Natural killer cell treated with Interleukin-12 subunit alpha and Interleukin-12 subunit beta and Interleukin-15 and Interleukin-18, amount 100 ng/mL, for 72 hours (primary cell): ENCODE results near the gene ZNF672. TPM values are rescaled to one million over a fixed set of nuclear protein-coding genes. Genes with fewer than 3 reads are reported as not detected.
"Not testable (repeated sequence)": the region's sequence is repeated elsewhere in the genome, so short reads cannot be mapped to it uniquely, and the experiment has no call there.

Source experiments
- ATAC-seq, 2 donors: fragments of 150-1000 bp; cut with Tn5 transposase in 1 of 2; sonication (Bioruptor Pico), chemical (Tn5 transposase) in 1 of 2; 2 replicates each; pipeline ENCODE4 v1.10.0; 2021
- DNase-seq: peaks from one replicate; pipeline ENCODE4 v3.0.0; 2022; ENCODE audit warnings: low spot score
- H3K27ac Mint-ChIP-seq, 2 donors: 1 replicate in 1 of 2; 2 replicates in 1 of 2; pipeline ENCODE4 v1.8.0; 2022; ENCODE audit warnings: mixed read lengths in 2 of 2, mild to moderate bottlenecking in 1 of 2, moderate library complexity in 1 of 2
- H3K27me3 Mint-ChIP-seq, 2 donors: 1 replicate in 1 of 2; 2 replicates in 1 of 2; pipeline ENCODE4 v1.8.0; 2022; ENCODE audit warnings: mixed read lengths in 2 of 2
- H3K36me3 Mint-ChIP-seq: one replicate; pipeline ENCODE4 v1.8.0; 2022; ENCODE audit warnings: mixed read lengths
- H3K4me1 Mint-ChIP-seq, 2 donors: 1 replicate in 1 of 2; 2 replicates in 1 of 2; pipeline ENCODE4 v1.8.0; 2022; ENCODE audit warnings: low read depth in 2 of 2, mixed read lengths in 2 of 2, mild to moderate bottlenecking in 1 of 2
- H3K4me3 Mint-ChIP-seq: one replicate; pipeline ENCODE4 v1.8.0; 2022; ENCODE audit warnings: mixed read lengths
- H3K9me3 Mint-ChIP-seq: 2 replicates; pipeline ENCODE4 v1.8.0; 2022; ENCODE audit warnings: mixed read lengths
- total RNA-seq, 2 donors: library from RNA; stranded (reverse); gene quantifications; one replicate each; pipeline ENCODE4 v1.2.3, GENCODE V29; 2022

ZNF672 gene
- total RNA-seq, result 10 to 100 TPM; 41.2 to 59.7 TPM

- ATAC-seq (peak; percentile 91 to 93), DNase-seq (peak; percentile 98)
- peak within 1 kb of the TSS in 1 of 2 donors; percentile 92 for H3K27ac Mint-ChIP-seq
- no peaks in the 10 kb centered on the region for H3K36me3 Mint-ChIP-seq
- H3K9me3 Mint-ChIP-seq, result no peaks in the 10 kb centered on the region
- peaks cover 2 to 4% of the 10 kb centered on the region in 2 donors for H3K27me3 Mint-ChIP-seq
- peaks cover 10 to 14% of the 10 kb centered on the region in 2 donors for H3K4me1 Mint-ChIP-seq
- H3K4me3 Mint-ChIP-seq, result no peak within 1 kb of the TSS
These were observed at the start of gene ZNF672 for GRCh38 chr1:248837781-248838356. ZNF672 (plus strand) TSS chr1:248838224; CDS start chr1:248847275, 9,051 bp downstream.

- Mint-ChIP-seq H3K9me3 (no peaks in the 10 kb centered on the region), H3K36me3 (no peaks in the 10 kb centered on the region), H3K4me1 (peaks cover 0 to 6% of the 10 kb centered on the region in 2 donors), H3K27me3 (peaks cover under 1 to 14% of the 10 kb centered on the region in 2 donors), H3K4me3 (no peak overlapping the region), H3K27ac (no peak overlapping the region)
- DNase-seq, result no peak
- ATAC-seq, result no peak
These were observed 49.7 kb upstream of the ZNF672 start for GRCh38 chr1:248788327-248788726.

GRCh38 chr1:248789337-248789736 is 48.7 kb upstream of the ZNF672 start:
- not testable (repeated sequence) for H3K4me3 Mint-ChIP-seq, H3K36me3 Mint-ChIP-seq, DNase-seq, H3K27ac Mint-ChIP-seq, H3K9me3 Mint-ChIP-seq, ATAC-seq
- peaks cover 4 to 13% of the 10 kb centered on the region in 2 donors for H3K4me1 Mint-ChIP-seq
- H3K27me3 Mint-ChIP-seq, result peaks cover 3 to 14% of the 10 kb centered on the region in 2 donors

DNA sequence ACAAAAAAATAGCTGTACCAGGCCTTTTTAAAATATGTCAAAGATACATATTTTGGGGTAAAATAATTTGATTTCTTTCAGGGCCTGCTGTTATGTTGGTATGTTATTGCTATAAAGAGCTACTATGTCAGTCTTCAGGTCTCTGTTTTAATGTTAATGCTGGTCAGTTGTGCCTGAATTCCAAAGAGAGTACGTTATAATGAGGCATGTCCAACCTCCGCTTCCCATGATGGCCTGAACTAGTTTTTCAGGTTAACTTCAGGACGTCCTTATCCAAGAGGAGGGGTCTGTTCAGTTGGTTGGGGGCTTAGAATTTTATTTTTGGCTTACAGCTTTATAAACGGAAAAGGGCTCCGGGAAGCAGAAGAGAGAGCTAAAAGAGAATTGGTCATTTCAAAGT is 47.6 kb upstream of the ZNF672 start:
- Mint-ChIP-seq H3K36me3 (peaks cover 6% of the 10 kb centered on the region), H3K4me3 (no peak overlapping the region), H3K4me1 (peaks cover 4 to 13% of the 10 kb centered on the region in 2 donors), H3K9me3 (peaks cover 4% of the 10 kb centered on the region), H3K27ac (no peak overlapping the region), H3K27me3 (peaks cover 3 to 14% of the 10 kb centered on the region in 2 donors)
- ATAC-seq (no peak), DNase-seq (no peak)

DNA sequence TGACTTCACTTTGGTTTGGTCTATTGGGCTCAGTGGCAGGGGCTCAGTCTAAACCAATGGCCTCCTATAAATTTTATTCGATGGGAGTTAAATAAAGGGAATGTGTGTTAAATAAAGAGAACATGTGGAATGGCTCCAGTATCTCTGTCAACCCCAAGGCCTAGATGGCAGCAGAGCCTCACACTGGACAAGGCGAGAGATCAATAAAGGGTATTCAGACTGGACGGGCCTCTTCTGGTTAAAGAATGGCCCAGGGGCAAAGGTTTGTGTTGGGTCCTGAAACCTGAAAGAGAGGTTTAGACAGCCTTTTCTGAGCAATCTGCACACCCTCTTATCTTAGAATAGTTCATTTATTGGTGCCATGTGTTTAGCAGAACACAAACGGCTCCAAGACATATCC is 47.0 kb upstream of the ZNF672 start:
- Mint-ChIP-seq H3K27me3 (peaks cover 3 to 9% of the 10 kb centered on the region in 2 donors), H3K36me3 (peaks cover 6% of the 10 kb centered on the region), H3K4me3 (no peak overlapping the region), H3K4me1 (peaks cover 4 to 9% of the 10 kb centered on the region in 2 donors), H3K27ac (no peak overlapping the region), H3K9me3 (peaks cover 4% of the 10 kb centered on the region)
- no peak for ATAC-seq
- DNase-seq, result no peak

- ATAC-seq (no peak), DNase-seq (no peak)
- H3K36me3 Mint-ChIP-seq, result peaks cover 6% of the 10 kb centered on the region
- H3K4me1 Mint-ChIP-seq, result peaks cover 4 to 7% of the 10 kb centered on the region in 2 donors
- H3K27me3 Mint-ChIP-seq, result peaks cover 3 to 6% of the 10 kb centered on the region in 2 donors
- peaks cover 4% of the 10 kb centered on the region for H3K9me3 Mint-ChIP-seq
- no peak overlapping the region for H3K27ac Mint-ChIP-seq
- H3K4me3 Mint-ChIP-seq, result no peak overlapping the region
These were observed 45.7 kb upstream of the ZNF672 start for GRCh38 chr1:248792342-248792741.

DNA sequence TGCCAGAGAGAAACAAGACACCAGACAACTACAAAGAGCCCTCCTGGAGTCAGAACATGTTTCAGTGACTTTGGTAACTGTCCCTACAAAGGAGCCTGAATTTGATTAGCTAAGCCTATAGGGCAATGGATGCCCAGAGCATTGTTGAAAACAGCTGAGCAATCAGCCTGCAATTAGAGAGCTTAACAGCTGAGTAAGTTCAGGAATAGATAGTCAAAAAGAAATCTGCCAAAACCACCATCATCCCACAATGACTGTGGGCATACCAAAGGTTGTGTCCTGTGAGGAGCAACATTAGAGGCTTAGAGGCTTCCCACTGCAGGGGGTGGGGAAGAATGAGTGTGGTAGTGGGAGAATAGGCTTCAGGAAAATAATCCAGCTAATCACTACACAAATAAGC is 44.4 kb upstream of the ZNF672 start:
- ATAC-seq, result peak; percentile 78 to 94
- Mint-ChIP-seq H3K27me3 (peaks cover 10 to 18% of the 10 kb centered on the region in 2 donors), H3K9me3 (peaks cover 4% of the 10 kb centered on the region), H3K36me3 (peaks cover 6% of the 10 kb centered on the region), H3K4me3 (peak overlapping the region; percentile 50), H3K4me1 (peaks cover 4 to 7% of the 10 kb centered on the region in 2 donors), H3K27ac (peak overlapping the region in 1 of 2 donors; percentile 14)
- no peak for DNase-seq

DNA sequence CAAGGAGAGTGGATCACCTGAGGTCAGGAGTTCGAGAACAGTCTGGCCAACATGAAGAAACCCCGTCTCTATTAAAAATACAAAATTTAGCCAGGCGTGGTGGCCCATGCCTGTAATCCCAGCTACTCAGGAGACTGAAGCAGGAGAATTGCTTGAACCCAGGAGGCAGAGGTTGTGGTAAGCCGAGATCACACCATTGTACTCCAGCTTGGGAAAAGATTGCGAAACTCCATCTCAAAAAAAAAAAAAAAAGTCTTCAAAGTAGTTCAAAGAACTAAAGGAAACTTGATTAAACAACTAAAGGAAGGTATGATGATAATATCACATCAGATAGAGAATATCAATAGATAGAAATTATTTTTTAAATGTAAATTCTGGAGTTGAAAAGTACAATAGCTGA is 43.4 kb upstream of the ZNF672 start:
- peaks cover 10 to 24% of the 10 kb centered on the region in 2 donors for H3K27me3 Mint-ChIP-seq
- not testable (repeated sequence) for H3K36me3 Mint-ChIP-seq, ATAC-seq, H3K4me1 Mint-ChIP-seq, H3K9me3 Mint-ChIP-seq, H3K4me3 Mint-ChIP-seq, H3K27ac Mint-ChIP-seq, DNase-seq

DNA sequence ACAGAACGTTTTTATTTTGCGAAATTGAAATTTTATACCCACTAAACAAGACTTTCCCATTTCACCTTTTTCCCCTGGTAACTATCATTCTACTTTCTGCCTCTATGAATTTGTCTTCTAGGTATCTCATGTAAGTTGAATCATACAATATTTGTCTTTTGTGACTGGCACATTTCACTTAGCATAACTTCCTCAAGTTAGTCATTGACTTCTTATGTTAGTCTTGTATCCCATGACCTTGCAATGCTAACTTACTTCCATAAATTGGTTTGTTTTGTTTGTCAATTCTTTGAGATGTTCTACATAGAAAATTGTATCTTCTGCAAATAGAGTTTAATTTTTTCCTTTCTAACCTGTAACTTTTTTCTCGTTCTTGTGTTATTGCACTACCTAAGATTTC is 39.2 kb upstream of the ZNF672 start:
- Mint-ChIP-seq H3K36me3 (peaks cover 4% of the 10 kb centered on the region), H3K27me3 (peaks cover 16 to 38% of the 10 kb centered on the region in 2 donors), H3K4me3 (no peak overlapping the region), H3K27ac (no peak overlapping the region), H3K4me1 (peaks cover 2 to 4% of the 10 kb centered on the region in 2 donors), H3K9me3 (peaks cover 4% of the 10 kb centered on the region)
- no peak for DNase-seq
- no peak for ATAC-seq

- Mint-ChIP-seq H3K27me3 (peaks cover 13 to 38% of the 10 kb centered on the region in 2 donors), H3K27ac (no peak overlapping the region), H3K9me3 (no peaks in the 10 kb centered on the region), H3K4me1 (peaks cover 10 to 12% of the 10 kb centered on the region in 2 donors), H3K4me3 (no peak overlapping the region), H3K36me3 (no peaks in the 10 kb centered on the region)
- DNase-seq, result no peak
- ATAC-seq, result no peak
These were observed 37.6 kb upstream of the ZNF672 start for GRCh38 chr1:248800459-248800858.

DNA sequence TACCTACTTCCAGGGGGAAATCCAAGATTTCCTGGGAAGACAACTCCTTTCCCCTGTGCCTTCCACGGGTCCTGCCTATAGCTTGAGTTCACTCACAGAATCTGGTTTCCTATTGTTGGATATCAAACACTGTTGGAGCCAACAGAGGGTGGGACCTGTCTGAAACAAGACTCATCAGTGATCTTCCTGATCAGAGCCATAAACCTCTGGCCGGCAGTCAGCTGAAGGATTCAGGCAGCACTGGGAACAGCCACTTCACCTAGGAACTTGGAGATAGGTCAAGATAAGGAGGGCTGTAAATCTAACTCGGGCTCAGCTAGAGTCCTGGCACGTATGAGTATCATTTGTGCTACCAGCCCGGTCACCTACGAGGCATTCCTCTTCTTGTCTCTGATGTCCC is 35.6 kb upstream of the ZNF672 start:
- no peak for ATAC-seq
- Mint-ChIP-seq H3K4me1 (peaks cover 10 to 17% of the 10 kb centered on the region in 2 donors), H3K9me3 (no peaks in the 10 kb centered on the region), H3K27ac (no peak overlapping the region), H3K27me3 (peaks cover 13 to 31% of the 10 kb centered on the region in 2 donors), H3K36me3 (no peaks in the 10 kb centered on the region), H3K4me3 (no peak overlapping the region)
- DNase-seq, result no peak

GRCh38 chr1:248803501-248803900 is 34.5 kb upstream of the ZNF672 start:
- peaks cover 6 to 20% of the 10 kb centered on the region in 2 donors for H3K27me3 Mint-ChIP-seq
- not testable (repeated sequence) for ATAC-seq, DNase-seq, H3K27ac Mint-ChIP-seq, H3K9me3 Mint-ChIP-seq, H3K36me3 Mint-ChIP-seq, H3K4me3 Mint-ChIP-seq
- H3K4me1 Mint-ChIP-seq, result peaks cover 10 to 17% of the 10 kb centered on the region in 2 donors

GRCh38 chr1:248804771-248805681 is 33.0 kb upstream of the ZNF672 start:
- ATAC-seq, result peak in 1 of 2 donors; percentile 63
- DNase-seq, result no peak
- Mint-ChIP-seq H3K4me1 (peaks cover 10 to 17% of the 10 kb centered on the region in 2 donors), H3K9me3 (no peaks in the 10 kb centered on the region), H3K4me3 (no peak overlapping the region), H3K36me3 (no peaks in the 10 kb centered on the region), H3K27ac (peak overlapping the region in 1 of 2 donors; percentile 40), H3K27me3 (peaks cover 6 to 14% of the 10 kb centered on the region in 2 donors)

GRCh38 chr1:248805876-248806275 is 32.1 kb upstream of the ZNF672 start:
- Mint-ChIP-seq H3K27ac (peak overlapping the region in 1 of 2 donors; percentile 40), H3K4me1 (peaks cover 10 to 17% of the 10 kb centered on the region in 2 donors), H3K4me3 (no peak overlapping the region), H3K36me3 (no peaks in the 10 kb centered on the region), H3K27me3 (peaks cover 3 to 7% of the 10 kb centered on the region in 2 donors), H3K9me3 (no peaks in the 10 kb centered on the region)
- no peak for DNase-seq
- no peak for ATAC-seq
